HepG2 (cell line): ENCODE data around the gene TFF1. TPM values are rescaled to one million over a fixed set of nuclear protein-coding genes. Genes with fewer than 3 reads are reported as not detected.

ENCODE experiments used
- ATAC-seq: fragments of 200-7000 bp; cut with Tn5 transposase; 3 replicates; pipeline ENCODE4 v1.9.1; 2020; ENCODE audit warnings: mild to moderate bottlenecking, moderate library complexity
- BruUV-seq: library from RNA; stranded (reverse); fragments of 400-500 nt; replicated peaks from 2 replicates; lab custom pipeline; 2021; lab: Mats Ljungman, UMichigan
- CTCF ChIA-PET: fragments of 300-600 bp; formaldehyde crosslinking; extraction: SDS; loops from one replicate; lab custom pipeline; 2021; ENCODE audit warnings: low total read pairs, inconsistent platforms, low intra/inter-chr PET ratio; lab: Yijun Ruan, JAX
- POLR2A ChIA-PET: fragments of 350-600 bp; sonication (Branson Sonifier 250); formaldehyde crosslinking; loops from one replicate; lab custom pipeline; 2020; ENCODE audit warnings: antibody characterized with exemption, inconsistent platforms; lab: Yijun Ruan, JAX
- DNase-seq: peaks from one replicate; pipeline ENCODE4 v3.0.0-alpha.2; 2015; ENCODE audit warnings: low spot score
- FAIRE-seq: peaks from 3 replicates; lab custom pipeline; 2011; peaks lifted over from hg19 to GRCh38; lab: Jason Lieb, UNC
- H2AFZ ChIP-seq: one replicate; pipeline ENCODE4 v1.6.1; 2011; ENCODE audit warnings: low read length, inconsistent platforms
- H3K27ac ChIP-seq: fragments of 300-600 bp; 3 replicates; pipeline ENCODE4 v1.8.0; 2011; ENCODE audit warnings: mixed run types, mild to moderate bottlenecking, mixed read lengths, low read length, inconsistent platforms; ENCODE audit not compliant: insufficient read depth; ENCODE audit errors: extremely low read length
- H3K27me3 ChIP-seq, 2 experiments: fragments of 200-600 bp in 1 of 2; 2 replicates in 1 of 2; 3 replicates in 1 of 2; pipeline versions ENCODE4 v1.6.0 to v1.8.0; 2011; ENCODE audit warnings: low read length in 2 of 2, mild to moderate bottlenecking in 2 of 2, moderate library complexity in 2 of 2, inconsistent platforms in 1 of 2; ENCODE audit not compliant: insufficient read depth in 2 of 2, control insufficient read depth in 1 of 2
- H3K36me3 ChIP-seq, 2 experiments: fragments of 200-600 bp in 1 of 2; replicated peaks in 1 of 2; 2 replicates in 1 of 2; 3 replicates in 1 of 2; pipeline versions ENCODE4 v1.5.1 to v1.8.0; 2011; ENCODE audit warnings: low read length in 2 of 2, inconsistent platforms in 1 of 2; ENCODE audit not compliant: insufficient read depth in 2 of 2, control insufficient read depth in 1 of 2
- H3K4me1 ChIP-seq: 2 replicates; pipeline ENCODE4 v1.5.1; 2012; ENCODE audit warnings: low read length, inconsistent platforms; ENCODE audit not compliant: insufficient read depth
- H3K4me2 ChIP-seq: 2 replicates; pipeline ENCODE4 v1.6.0; 2011; ENCODE audit warnings: low read depth, low read length, inconsistent platforms
- H3K4me3 ChIP-seq, 3 experiments: fragments of 200-600 bp in 1 of 3; sonication (generic), shearing (Covaris generic) in 1 of 3; replicated peaks in 1 of 3; 2 replicates each; pipeline ENCODE4 v1.5.1; 2011 to 2016; ENCODE audit warnings: low read length in 3 of 3, inconsistent platforms in 2 of 3, low read depth in 2 of 3, mild to moderate bottlenecking in 2 of 3, control low read depth in 1 of 3, mixed read lengths in 1 of 3; ENCODE audit not compliant: insufficient read depth in 1 of 3
- H3K79me2 ChIP-seq: one replicate; pipeline ENCODE4 v1.6.1; 2011; ENCODE audit warnings: low read length, inconsistent platforms; ENCODE audit not compliant: insufficient read depth
- H3K9ac ChIP-seq: 2 replicates; pipeline ENCODE4 v1.6.0; 2011; ENCODE audit warnings: mild to moderate bottlenecking, low read depth, low read length, inconsistent platforms; ENCODE audit not compliant: insufficient read depth
- H3K9me3 ChIP-seq: 2 replicates; pipeline ENCODE4 v1.5.1; 2012; ENCODE audit warnings: mild to moderate bottlenecking, low read length
- H4K20me1 ChIP-seq: 2 replicates; pipeline ENCODE4 v1.6.0; 2011; ENCODE audit warnings: inconsistent platforms, mild to moderate bottlenecking, low read length, moderate library complexity; ENCODE audit not compliant: insufficient read depth
- AHR ChIP-seq: IDR thresholded peaks from 2 replicates; pipeline ENCODE4 v1.6.1; 2018; ENCODE audit warnings: missing genetic modification reagents, missing compliant biosample characterization
- ATF7 ChIP-seq, 2 experiments: fragments of 450-650 bp in 1 of 2; sonication (generic) in 1 of 2; formaldehyde crosslinking in 1 of 2; IDR thresholded peaks; 2 replicates each; pipeline versions ENCODE4 v1.4.0 to v1.6.1; 2016 to 2020; ENCODE audit warnings: antibody characterized with exemption in 1 of 2, mild to moderate bottlenecking in 1 of 2, missing genetic modification reagents in 1 of 2
- ERF ChIP-seq: IDR thresholded peaks from 2 replicates; pipeline ENCODE4 v1.6.1; 2018; ENCODE audit warnings: missing biosample characterization, missing genetic modification reagents
- HIVEP1 ChIP-seq: sonication (generic); formaldehyde crosslinking; IDR thresholded peaks from 2 replicates; pipeline ENCODE4 v1.4.0; 2020; ENCODE audit warnings: mild to moderate bottlenecking, missing genetic modification reagents
- HNRNPK ChIP-seq: fragments of 200-400 bp; formaldehyde crosslinking; IDR thresholded peaks from 2 replicates; pipeline ENCODE4 v1.6.1; 2018; ENCODE audit warnings: low read length, low read depth, moderate library complexity, mild to moderate bottlenecking; ENCODE audit not compliant: poor library complexity, severe bottlenecking
- MAZ ChIP-seq, 2 experiments: sonication (generic) in 1 of 2; formaldehyde crosslinking in 1 of 2; IDR thresholded peaks; 2 replicates each; pipeline versions ENCODE4 v1.5.0 to v1.6.1; 2012 to 2020; ENCODE audit warnings: low read depth in 2 of 2, mild to moderate bottlenecking in 2 of 2, borderline replicate concordance in 1 of 2, improper control_type of control experiment in 1 of 2, low read length in 1 of 2, missing genetic modification reagents in 1 of 2, moderate library complexity in 1 of 2
- RXRB ChIP-seq: IDR thresholded peaks from 2 replicates; pipeline ENCODE4 v1.6.1; 2016; ENCODE audit warnings: borderline replicate concordance, missing genetic modification reagents, missing compliant biosample characterization
- SIN3B ChIP-seq: fragments of 150-350 bp; IDR thresholded peaks from 2 replicates; pipeline ENCODE4 v1.6.1; 2014; ENCODE audit warnings: low read length
- SRY ChIP-seq: sonication (generic); formaldehyde crosslinking; IDR thresholded peaks from 2 replicates; pipeline ENCODE4 v1.8.0; 2022; ENCODE audit warnings: mild to moderate bottlenecking, missing genetic modification reagents
- ZNF350 ChIP-seq: sonication (generic); formaldehyde crosslinking; IDR thresholded peaks from 2 replicates; pipeline ENCODE4 v1.4.0; 2020; ENCODE audit warnings: mild to moderate bottlenecking, low read depth, missing genetic modification reagents, borderline replicate concordance
- ZNF652 ChIP-seq: IDR thresholded peaks from 2 replicates; pipeline ENCODE4 v1.6.1; 2016; ENCODE audit warnings: low read depth, borderline replicate concordance
- ZNF878 ChIP-seq: sonication (generic); formaldehyde crosslinking; IDR thresholded peaks from 2 replicates; pipeline ENCODE4 v1.8.1; 2023; ENCODE audit warnings: mild to moderate bottlenecking, missing genetic modification reagents, moderate library complexity
- WGBS: methylation state at CpG from one replicate; pipeline ENCODE4 v1.1.6; 2017; ENCODE audit warnings: low lambda C conversion rate; 5-methylcytosine and 5-hydroxymethylcytosine counted together
- in situ Hi-C: cut with HindIII; loops from 2 replicates; pipeline ENCODE4 v1.10.0; 2017; ENCODE audit warnings: low pct_unique_long_range_greater_than_20kb; ENCODE audit not compliant: extremely low pct_ligation_motif_present
- intact Hi-C: fragments of 100-400 bp; cut with micrococcal nuclease; formaldehyde crosslinking; loops from one replicate; pipeline ENCODE4 v1.10.0; 2022; ENCODE audit not compliant: unreplicated experiment
- polyA plus RNA-seq, 8 experiments: library from polyadenylated mRNA; depleted of rRNA in 3 of 8; stranded (reverse) in 7 of 8; unstranded in 1 of 8; fragments of >200 nt; fragmentation: Illumina TruSeq in 4 of 8; extraction: Trizol in 4 of 8; gene quantifications; 2 replicates each; pipeline versions ENCODE4 v1.2.1 to v1.2.3, GENCODE V29; 2011 to 2016; ENCODE audit warnings: low read depth in 4 of 8, missing spikeins in 1 of 8, mixed read lengths in 1 of 8; ENCODE audit not compliant: insufficient read depth in 1 of 8
- total RNA-seq, 5 experiments: library from RNA; depleted of rRNA; stranded (reverse); fragments of >200 nt; fragmentation: Illumina TruSeq; extraction: Trizol; gene quantifications; 2 replicates each; pipeline ENCODE4 v1.2.3, GENCODE V29; 2016; ENCODE audit warnings: low read depth in 1 of 5
- TF ChIP-seq, protein P1 (sequence below): sonication (generic); formaldehyde crosslinking; IDR thresholded peaks from 2 replicates; pipeline ENCODE4 v1.8.1; 2023; ENCODE audit warnings: mild to moderate bottlenecking, missing genetic modification reagents, borderline replicate concordance
- TF ChIP-seq, protein P2 (sequence below): sonication (generic); formaldehyde crosslinking; IDR thresholded peaks from 2 replicates; pipeline ENCODE4 v1.5.1; 2020; ENCODE audit warnings: missing genetic modification reagents, mild to moderate bottlenecking, borderline replicate concordance

The TFF1 gene
- total and polyA plus RNA-seq, 2 of the 13 experiments (the other 11 are each of a cell fraction or from before 2014, with no cell fraction given): 0.24 to 19.4 TPM

DNA sequence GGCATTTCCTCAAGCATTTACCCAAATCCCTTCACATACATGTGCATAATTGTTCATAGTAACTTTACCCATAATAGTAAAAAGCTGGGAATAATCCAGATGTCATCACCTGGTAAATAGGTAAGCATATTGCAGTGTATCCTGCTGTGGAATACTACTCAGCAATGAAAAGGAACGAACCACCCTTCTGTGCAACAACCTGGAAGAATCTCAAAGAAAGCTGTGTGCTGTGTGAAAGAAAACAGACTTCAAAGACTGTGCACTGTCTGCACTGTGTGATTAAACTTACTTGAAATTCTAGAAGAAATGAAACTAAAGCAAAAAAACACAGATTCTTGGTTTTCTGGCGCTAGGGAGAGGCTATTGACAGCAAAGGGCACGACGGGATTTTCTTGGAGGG lies 29.1 kb downstream of the TFF1 start:
- no peak for FAIRE-seq

More for the DNA sequence above, 29.1 kb downstream of the TFF1 start:
- TF ChIP-seq ERF (CRISPR knock-in tag): no peak
- no peak for TF ChIP-seq ZNF878 (CRISPR knock-in tag)
- TF ChIP-seq MAZ (IDR thresholded peaks at IDR 0.05; ENCODE audit: borderline replicate concordance, low read depth, low read length): no peak
- TF ChIP-seq MAZ (CRISPR knock-in tag; IDR thresholded peaks at IDR 0.05; ENCODE audit: low read depth): no peak
- TF ChIP-seq HIVEP1 (CRISPR knock-in tag): no peak
- no peak for TF ChIP-seq ZNF652
- TF ChIP-seq SIN3B: no peak
- TF ChIP-seq, protein P1, sequence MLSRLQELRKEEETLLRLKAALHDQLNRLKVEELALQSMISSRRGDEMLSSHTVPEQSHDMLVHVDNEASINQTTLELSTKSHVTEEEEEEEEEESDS (CRISPR knock-in tag): no peak
- TF ChIP-seq HNRNPK: no peak
- no peak for TF ChIP-seq AHR (CRISPR knock-in tag)
- TF ChIP-seq, protein P2, sequence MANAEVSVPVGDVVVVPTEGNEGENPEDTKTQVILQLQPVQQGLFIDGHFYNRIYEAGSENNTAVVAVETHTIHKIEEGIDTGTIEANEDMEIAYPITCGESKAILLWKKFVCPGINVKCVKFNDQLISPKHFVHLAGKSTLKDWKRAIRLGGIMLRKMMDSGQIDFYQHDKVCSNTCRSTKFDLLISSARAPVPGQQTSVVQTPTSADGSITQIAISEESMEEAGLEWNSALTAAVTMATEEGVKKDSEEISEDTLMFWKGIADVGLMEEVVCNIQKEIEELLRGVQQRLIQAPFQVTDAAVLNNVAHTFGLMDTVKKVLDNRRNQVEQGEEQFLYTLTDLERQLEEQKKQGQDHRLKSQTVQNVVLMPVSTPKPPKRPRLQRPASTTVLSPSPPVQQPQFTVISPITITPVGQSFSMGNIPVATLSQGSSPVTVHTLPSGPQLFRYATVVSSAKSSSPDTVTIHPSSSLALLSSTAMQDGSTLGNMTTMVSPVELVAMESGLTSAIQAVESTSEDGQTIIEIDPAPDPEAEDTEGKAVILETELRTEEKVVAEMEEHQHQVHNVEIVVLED (CRISPR knock-in tag): no peak
- TF ChIP-seq SRY (CRISPR knock-in tag): no peak
- no peak for TF ChIP-seq ATF7 (IDR thresholded peaks at IDR 0.05)
- no peak for TF ChIP-seq ATF7 (CRISPR knock-in tag; IDR thresholded peaks at IDR 0.05)
- TF ChIP-seq ZNF350: no peak
- no peak for TF ChIP-seq RXRB
- H3K36me3 ChIP-seq: no peaks in the 10 kb centered on the region
- H3K27ac ChIP-seq: no peak overlapping the region
- no peak overlapping the region for H3K9ac ChIP-seq
- WGBS: 56% methylated on average over 4 of the region's 4 CpGs
- H3K27me3 ChIP-seq: no peaks in the 10 kb centered on the region; a peak in 2 of 5 replicates
- no peak overlapping the region for H3K4me2 ChIP-seq
- H3K4me3 ChIP-seq: no peak overlapping the region
- H3K79me2 ChIP-seq: no peaks in the 10 kb centered on the region
- H3K9me3 ChIP-seq: no peaks in the 10 kb centered on the region
- no peaks in the 10 kb centered on the region for H4K20me1 ChIP-seq
- no peak for ATAC-seq
- DNase-seq: no peak
- intact Hi-C loops (no loop called here), in situ Hi-C loops (no loop called here)
- H2AFZ ChIP-seq: no peak overlapping the region
- ChIA-PET CTCF (interaction anchor here (3.6 to 4.1 kb wide), 2 partner anchors 44 to 112 kb away, joined by 27 to 33 read pairs; no protein-coding TSS in a partner anchor), POLR2A (no interaction called here)
- H3K4me1 ChIP-seq: peaks cover 21% of the 10 kb centered on the region
- no TSS peak for BruUV-seq
